Measurements from ENCODE around the gene TESK2. TPM values are rescaled to one million over a fixed set of nuclear protein-coding genes. Genes with fewer than 3 reads are reported as not detected.

Gene TESK2
- total RNA-seq, 6 donors from 2014 or later: 2.3 to 7.4 (median 5.7) TPM

DNA sequence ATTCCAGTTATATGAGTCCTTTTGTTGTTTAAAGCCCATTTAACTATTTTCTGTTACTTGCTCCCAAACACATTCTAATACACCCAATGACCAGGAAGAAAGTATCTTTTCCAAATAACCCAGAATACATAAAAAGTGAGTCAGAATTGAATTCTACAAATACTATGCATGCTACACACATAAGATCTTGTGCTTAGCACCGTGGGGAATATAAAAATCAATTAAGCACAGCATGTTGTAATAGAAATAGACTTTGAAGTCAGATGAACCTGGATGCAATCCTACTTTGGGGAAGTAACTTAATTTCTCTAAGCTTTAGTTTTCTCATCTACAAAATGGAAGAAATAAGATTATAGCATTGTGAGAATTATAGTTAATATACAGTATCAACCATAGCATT lies 110.2 kb downstream of the TESK2 start:
- 90 to 91% methylated on average over 1 of the region's 1 CpG for WGBS, 2 donors
- ATAC-seq (ENCODE audit: low FRiP score in 2 of 2): no peak
- no peaks in the 10 kb centered on the region for H3K4me1 ChIP-seq

DNA sequence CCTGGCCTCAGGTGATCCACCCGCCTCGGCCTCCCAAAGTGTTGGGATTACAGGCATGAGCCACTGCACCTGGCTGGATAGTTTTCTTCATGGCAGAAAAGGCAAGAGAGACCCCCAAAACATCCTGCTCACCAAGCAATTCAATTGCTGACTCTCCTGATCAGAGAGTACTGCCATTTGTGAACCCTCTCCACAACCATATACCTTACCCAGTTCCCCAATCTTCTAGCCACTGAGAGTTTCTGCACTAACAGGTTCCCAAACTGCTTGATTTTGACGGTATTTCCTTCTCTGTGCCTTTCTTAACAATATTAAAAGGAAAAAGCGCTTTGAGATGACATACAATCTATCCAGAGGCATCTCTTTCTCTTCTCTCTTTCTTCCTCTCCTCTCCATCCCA lies 110.8 kb downstream of the TESK2 start:
- DNase-seq (no peak), ATAC-seq (ENCODE audit: low FRiP score in 2 of 2) (no peak)
- WGBS, 2 donors: 92% methylated on average over 4 of the region's 4 CpGs
- no peak overlapping the region for H3K4me3 ChIP-seq
- H3K9me3 ChIP-seq: no peaks in the 10 kb centered on the region
- no peak overlapping the region for H3K27ac ChIP-seq
- TF ChIP-seq POLR2A (IDR thresholded peaks at IDR 0.05) (no peak), EP300 (IDR thresholded peaks at IDR 0.05) (no peak)
- no peaks in the 10 kb centered on the region for H3K27me3 ChIP-seq
- H3K4me1 ChIP-seq: no peaks in the 10 kb centered on the region
- H3K36me3 ChIP-seq: no peaks in the 10 kb centered on the region

More for the DNA sequence above, 110.2 kb downstream of the TESK2 start:
- no peak for DNase-seq
- H3K27ac ChIP-seq: no peak overlapping the region
- no peaks in the 10 kb centered on the region for H3K9me3 ChIP-seq
- no peaks in the 10 kb centered on the region for H3K27me3 ChIP-seq
- no peak overlapping the region for H3K4me3 ChIP-seq
- TF ChIP-seq, protein P1, sequence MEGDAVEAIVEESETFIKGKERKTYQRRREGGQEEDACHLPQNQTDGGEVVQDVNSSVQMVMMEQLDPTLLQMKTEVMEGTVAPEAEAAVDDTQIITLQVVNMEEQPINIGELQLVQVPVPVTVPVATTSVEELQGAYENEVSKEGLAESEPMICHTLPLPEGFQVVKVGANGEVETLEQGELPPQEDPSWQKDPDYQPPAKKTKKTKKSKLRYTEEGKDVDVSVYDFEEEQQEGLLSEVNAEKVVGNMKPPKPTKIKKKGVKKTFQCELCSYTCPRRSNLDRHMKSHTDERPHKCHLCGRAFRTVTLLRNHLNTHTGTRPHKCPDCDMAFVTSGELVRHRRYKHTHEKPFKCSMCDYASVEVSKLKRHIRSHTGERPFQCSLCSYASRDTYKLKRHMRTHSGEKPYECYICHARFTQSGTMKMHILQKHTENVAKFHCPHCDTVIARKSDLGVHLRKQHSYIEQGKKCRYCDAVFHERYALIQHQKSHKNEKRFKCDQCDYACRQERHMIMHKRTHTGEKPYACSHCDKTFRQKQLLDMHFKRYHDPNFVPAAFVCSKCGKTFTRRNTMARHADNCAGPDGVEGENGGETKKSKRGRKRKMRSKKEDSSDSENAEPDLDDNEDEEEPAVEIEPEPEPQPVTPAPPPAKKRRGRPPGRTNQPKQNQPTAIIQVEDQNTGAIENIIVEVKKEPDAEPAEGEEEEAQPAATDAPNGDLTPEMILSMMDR (IDR thresholded peaks at IDR 0.05): no peak
- TF ChIP-seq POLR2A (IDR thresholded peaks at IDR 0.05): no peak
- TF ChIP-seq EP300 (IDR thresholded peaks at IDR 0.05): no peak
- TF ChIP-seq POLR2AphosphoS5 (IDR thresholded peaks at IDR 0.05): no peak
- H3K36me3 ChIP-seq: no peaks in the 10 kb centered on the region

- no peaks in the 10 kb centered on the region for H3K36me3 ChIP-seq
- no peak for TF ChIP-seq POLR2AphosphoS5 (IDR thresholded peaks at IDR 0.05)
- TF ChIP-seq, protein P1 (IDR thresholded peaks at IDR 0.05): no peak
- no peak for TF ChIP-seq POLR2A (IDR thresholded peaks at IDR 0.05)
- TF ChIP-seq EP300 (IDR thresholded peaks at IDR 0.05): no peak
- WGBS, 2 donors: 94 to 97% methylated on average over 6 of the region's 6 CpGs
- no peak overlapping the region for H3K4me3 ChIP-seq
- no peak for DNase-seq
- H3K9me3 ChIP-seq: no peaks in the 10 kb centered on the region
- H3K27me3 ChIP-seq: no peaks in the 10 kb centered on the region
- H3K27ac ChIP-seq: no peak overlapping the region
- ATAC-seq (ENCODE audit: low FRiP score in 2 of 2): no peak
- H3K4me1 ChIP-seq: no peaks in the 10 kb centered on the region
Measured at GRCh38 chr1:45379524-45379923, 111.4 kb downstream of the TESK2 start.

DNA sequence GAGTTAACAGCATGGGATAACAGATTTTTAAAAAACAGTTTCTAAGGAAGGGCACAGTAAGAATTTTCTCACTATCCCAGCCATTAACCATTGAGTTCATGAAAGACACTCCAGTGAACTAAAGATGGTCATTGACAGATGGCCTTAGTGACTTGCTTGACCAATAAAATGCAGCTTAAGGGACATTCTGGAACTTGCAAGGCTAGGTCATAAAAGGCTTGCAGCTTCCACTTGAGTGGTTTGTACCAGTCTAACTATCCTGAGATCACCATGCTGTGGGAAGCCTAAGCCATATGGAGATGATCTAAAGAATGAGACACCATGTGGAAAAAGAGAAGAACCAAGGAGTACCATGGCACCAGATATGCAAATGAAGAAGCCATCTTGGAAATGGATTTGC lies 112.8 kb downstream of the TESK2 start:
- no peak for ATAC-seq (ENCODE audit: low FRiP score in 2 of 2)
- Histone ChIP-seq H3K27ac (no peak overlapping the region), H3K4me3 (no peak overlapping the region), H3K36me3 (no peaks in the 10 kb centered on the region), H3K4me1 (peaks cover 0 to 6% (median 0%) of the 10 kb centered on the region in 4 donors), H3K27me3 (no peaks in the 10 kb centered on the region), H3K9me3 (no peaks in the 10 kb centered on the region)
- TF ChIP-seq POLR2AphosphoS5 (IDR thresholded peaks at IDR 0.05): no peak
- no peak for TF ChIP-seq EP300 (IDR thresholded peaks at IDR 0.05)
- TF ChIP-seq, protein P1 (IDR thresholded peaks at IDR 0.05): no peak
- TF ChIP-seq POLR2A (IDR thresholded peaks at IDR 0.05): no peak
- no peak for DNase-seq

DNA sequence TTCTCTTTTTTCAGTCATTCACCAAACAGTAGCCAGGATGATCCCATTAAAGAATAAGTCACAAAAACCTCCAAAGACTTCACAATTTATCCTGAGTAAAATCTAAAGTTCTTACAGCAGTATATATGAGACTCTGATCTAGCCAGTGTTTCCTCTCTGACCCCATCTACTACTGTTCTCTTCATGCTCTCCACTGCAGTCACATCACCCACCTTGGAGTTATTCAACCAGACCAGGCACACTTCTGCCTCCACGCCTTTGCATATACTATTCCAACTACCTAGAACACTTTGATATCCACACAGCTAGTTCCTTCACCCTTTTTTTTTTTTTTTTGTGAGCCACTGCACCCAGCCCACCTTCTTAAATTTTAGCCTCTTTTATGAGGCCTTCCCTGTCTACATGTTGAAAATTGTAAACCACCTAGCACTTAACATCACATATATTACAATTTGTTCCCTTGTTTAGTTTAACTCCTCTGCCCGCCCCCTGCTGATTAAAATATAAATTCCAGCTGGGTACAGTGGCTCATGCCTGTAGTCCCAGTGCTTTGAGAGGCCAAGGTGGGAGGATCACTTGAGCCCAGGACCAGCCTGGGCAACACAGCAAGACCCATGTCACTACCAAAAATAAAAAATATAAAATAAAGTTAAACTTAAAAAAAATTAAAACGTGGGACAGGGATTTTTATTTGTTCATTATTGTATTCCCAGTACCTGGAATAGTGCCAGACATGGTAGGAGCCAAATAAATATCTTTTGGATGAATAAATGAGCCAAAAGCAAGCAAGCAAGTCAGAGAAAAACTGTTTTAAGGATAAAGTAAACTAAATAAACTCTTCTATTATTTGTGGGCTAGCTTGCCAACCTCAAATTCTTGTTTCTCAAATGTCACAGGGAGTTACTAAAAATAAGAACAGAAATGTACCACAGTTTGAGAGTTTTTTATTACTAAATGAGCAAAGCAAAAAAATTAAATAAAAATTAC lies 115.6 kb downstream of the TESK2 start:
- ATAC-seq (ENCODE audit: low FRiP score in 2 of 2) (no peak), DNase-seq (no peak)
- TF ChIP-seq POLR2AphosphoS5 (IDR thresholded peaks at IDR 0.05) (no peak), POLR2A (IDR thresholded peaks at IDR 0.05) (no peak), EP300 (IDR thresholded peaks at IDR 0.05) (no peak)
- TF ChIP-seq, protein P1 (IDR thresholded peaks at IDR 0.05): no peak
- Histone ChIP-seq H3K4me1 (peaks cover 0 to 6% (median 0%) of the 10 kb centered on the region in 4 donors), H3K27me3 (no peaks in the 10 kb centered on the region), H3K36me3 (no peaks in the 10 kb centered on the region), H3K9me3 (no peaks in the 10 kb centered on the region), H3K4me3 (no peak overlapping the region), H3K27ac (no peak overlapping the region)
- 67 to 74% methylated on average over 3 of the region's 3 CpGs for WGBS, 2 donors
